Gastroesophageal sphincter (tissue), 3 donors: ENCODE results near the gene AGAP9.
"Not testable (repeated sequence)": the region's sequence is repeated elsewhere in the genome, so short reads cannot be mapped to it uniquely, and the experiment has no call there.

Experiments used
- EP300 ChIP-seq: sonication (generic); formaldehyde crosslinking; IDR thresholded peaks from one replicate; pipeline ENCODE4 v1.6.1; 2017; ENCODE audit warnings: antibody characterized with exemption, mild to moderate bottlenecking
- POLR2A ChIP-seq, 2 donors: fragments of 450-650 bp; IDR thresholded peaks; one replicate each; pipeline ENCODE4 v1.6.1; 2017; ENCODE audit warnings: antibody characterized with exemption in 2 of 2, mild to moderate bottlenecking in 2 of 2, moderate library complexity in 1 of 2
- TF ChIP-seq, protein P1 (sequence below), 4 experiments: fragments of 200-600 bp in 2 of 4; fragments of 450-650 bp in 2 of 4; sonication (generic) in 1 of 4; IDR thresholded peaks; one replicate each; pipeline ENCODE4 v1.5.1; 2017 to 2019; ENCODE audit warnings: antibody characterized with exemption in 4 of 4, mild to moderate bottlenecking in 2 of 4, moderate library complexity in 2 of 4

DNA sequence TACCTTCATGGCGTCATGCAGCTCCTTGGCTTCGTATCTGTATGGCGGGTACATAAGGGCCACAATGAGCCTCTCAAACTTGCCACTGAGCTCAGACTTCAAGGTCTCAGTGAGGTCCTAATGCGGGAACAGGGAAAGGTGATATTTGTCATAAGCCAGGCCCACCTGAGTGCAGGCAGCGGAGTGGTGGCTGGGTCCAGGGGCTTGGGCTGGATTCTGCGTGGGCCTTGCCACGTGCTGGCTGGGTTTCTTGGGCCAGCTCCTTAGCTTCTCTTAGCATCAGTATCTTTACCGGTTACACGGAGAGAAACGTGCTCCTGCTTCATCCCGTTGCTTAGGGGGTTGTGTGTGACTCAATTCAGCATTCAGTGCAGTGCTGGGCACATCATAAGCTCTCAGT is 46.4 kb downstream of the AGAP9 start:
- TF ChIP-seq, protein P1, sequence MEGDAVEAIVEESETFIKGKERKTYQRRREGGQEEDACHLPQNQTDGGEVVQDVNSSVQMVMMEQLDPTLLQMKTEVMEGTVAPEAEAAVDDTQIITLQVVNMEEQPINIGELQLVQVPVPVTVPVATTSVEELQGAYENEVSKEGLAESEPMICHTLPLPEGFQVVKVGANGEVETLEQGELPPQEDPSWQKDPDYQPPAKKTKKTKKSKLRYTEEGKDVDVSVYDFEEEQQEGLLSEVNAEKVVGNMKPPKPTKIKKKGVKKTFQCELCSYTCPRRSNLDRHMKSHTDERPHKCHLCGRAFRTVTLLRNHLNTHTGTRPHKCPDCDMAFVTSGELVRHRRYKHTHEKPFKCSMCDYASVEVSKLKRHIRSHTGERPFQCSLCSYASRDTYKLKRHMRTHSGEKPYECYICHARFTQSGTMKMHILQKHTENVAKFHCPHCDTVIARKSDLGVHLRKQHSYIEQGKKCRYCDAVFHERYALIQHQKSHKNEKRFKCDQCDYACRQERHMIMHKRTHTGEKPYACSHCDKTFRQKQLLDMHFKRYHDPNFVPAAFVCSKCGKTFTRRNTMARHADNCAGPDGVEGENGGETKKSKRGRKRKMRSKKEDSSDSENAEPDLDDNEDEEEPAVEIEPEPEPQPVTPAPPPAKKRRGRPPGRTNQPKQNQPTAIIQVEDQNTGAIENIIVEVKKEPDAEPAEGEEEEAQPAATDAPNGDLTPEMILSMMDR (IDR thresholded peaks at IDR 0.05) = not testable (repeated sequence)
- TF ChIP-seq POLR2A (IDR thresholded peaks at IDR 0.05); EP300: not testable (repeated sequence)
